HepG2 (cell line): ENCODE data around the gene CAPN7. TPM values are rescaled to one million over a fixed set of nuclear protein-coding genes. Genes with fewer than 3 reads are reported as not detected.

ENCODE experiments used
- PHF21A ChIP-seq: sonication (generic); formaldehyde crosslinking; IDR thresholded peaks from 2 replicates; pipeline ENCODE4 v1.5.0; 2020; ENCODE audit warnings: mild to moderate bottlenecking, missing genetic modification reagents
- ZNF333 ChIP-seq: sonication (generic); formaldehyde crosslinking; IDR thresholded peaks from 2 replicates; pipeline ENCODE4 v1.4.0; 2020; ENCODE audit warnings: mild to moderate bottlenecking, missing genetic modification reagents, borderline replicate concordance
- ZNF441 ChIP-seq: sonication (generic); formaldehyde crosslinking; IDR thresholded peaks from 2 replicates; pipeline ENCODE4 v1.7.0; 2021; ENCODE audit warnings: missing genetic modification reagents, borderline replicate concordance
- polyA plus RNA-seq, 8 experiments: library from polyadenylated mRNA; depleted of rRNA in 3 of 8; stranded (reverse) in 7 of 8; unstranded in 1 of 8; fragments of >200 nt; fragmentation: Illumina TruSeq in 4 of 8; extraction: Trizol in 4 of 8; gene quantifications; 2 replicates each; pipeline versions ENCODE4 v1.2.1 to v1.2.3, GENCODE V29; 2011 to 2016; ENCODE audit warnings: low read depth in 4 of 8, missing spikeins in 1 of 8, mixed read lengths in 1 of 8; ENCODE audit not compliant: insufficient read depth in 1 of 8
- total RNA-seq, 5 experiments: library from RNA; depleted of rRNA; stranded (reverse); fragments of >200 nt; fragmentation: Illumina TruSeq; extraction: Trizol; gene quantifications; 2 replicates each; pipeline ENCODE4 v1.2.3, GENCODE V29; 2016; ENCODE audit warnings: low read depth in 1 of 5
- TF ChIP-seq, protein P1 (sequence below): sonication (generic); formaldehyde crosslinking; IDR thresholded peaks from 2 replicates; pipeline ENCODE4 v1.4.0; 2020; ENCODE audit warnings: missing genetic modification reagents
- TF ChIP-seq, protein P2 (sequence below): sonication (generic); formaldehyde crosslinking; IDR thresholded peaks from 2 replicates; pipeline ENCODE4 v1.4.0; 2020; ENCODE audit warnings: missing genetic modification reagents, borderline replicate concordance
- TF ChIP-seq, protein P3 (sequence below): sonication (generic); formaldehyde crosslinking; IDR thresholded peaks from 2 replicates; pipeline ENCODE4 v1.4.0; 2020; ENCODE audit warnings: missing genetic modification reagents, low read depth, mild to moderate bottlenecking, borderline replicate concordance

The CAPN7 gene
- total and polyA plus RNA-seq, 2 of the 13 experiments (the other 11 are each of a cell fraction or from before 2014, with no cell fraction given) = 16.7 to 36.8 TPM

DNA sequence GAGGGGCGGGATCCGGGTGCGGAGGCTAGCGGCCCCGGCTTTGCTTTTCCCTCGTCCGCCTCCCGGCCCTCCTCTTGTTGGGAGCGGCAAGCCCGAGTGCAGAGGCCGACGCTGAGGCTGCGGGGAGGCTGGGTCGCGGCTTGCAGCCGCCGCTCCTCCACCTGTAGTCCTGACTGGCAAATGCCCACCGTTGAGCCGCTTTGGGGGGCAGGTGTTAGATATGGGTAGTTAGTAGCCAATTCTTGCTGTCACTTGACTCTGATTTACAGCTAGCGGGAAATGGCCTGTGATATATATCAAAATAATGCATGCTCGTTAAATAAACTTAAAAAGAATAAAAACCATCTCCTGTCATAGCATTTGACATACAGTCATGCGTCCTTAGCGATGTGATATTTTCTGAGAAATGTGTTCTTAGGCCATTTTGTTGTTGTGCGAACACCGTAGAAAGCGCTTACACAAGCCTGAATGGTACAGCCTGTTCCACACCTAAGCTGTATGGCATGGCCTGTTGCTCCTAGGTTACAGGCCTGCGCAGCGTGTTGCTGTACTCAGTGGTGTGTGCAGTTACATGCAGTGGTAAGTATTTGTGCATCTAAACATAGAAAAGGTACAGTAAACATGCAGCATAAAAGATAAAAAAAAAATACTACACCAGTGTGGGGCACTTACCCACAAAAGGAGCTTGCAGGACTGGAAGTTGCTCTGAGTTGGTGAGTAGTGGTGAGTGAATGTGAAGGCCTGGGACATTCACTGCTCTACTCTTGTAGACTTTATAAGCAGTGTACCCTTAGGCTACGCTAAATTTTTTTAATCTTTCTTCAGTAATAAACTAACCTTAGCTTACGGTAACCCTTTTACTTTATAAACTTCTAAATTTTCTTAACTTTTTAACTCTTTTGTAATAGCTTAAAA lies 873 bp downstream of the CAPN7 start (continued):
- TF ChIP-seq, protein P1, sequence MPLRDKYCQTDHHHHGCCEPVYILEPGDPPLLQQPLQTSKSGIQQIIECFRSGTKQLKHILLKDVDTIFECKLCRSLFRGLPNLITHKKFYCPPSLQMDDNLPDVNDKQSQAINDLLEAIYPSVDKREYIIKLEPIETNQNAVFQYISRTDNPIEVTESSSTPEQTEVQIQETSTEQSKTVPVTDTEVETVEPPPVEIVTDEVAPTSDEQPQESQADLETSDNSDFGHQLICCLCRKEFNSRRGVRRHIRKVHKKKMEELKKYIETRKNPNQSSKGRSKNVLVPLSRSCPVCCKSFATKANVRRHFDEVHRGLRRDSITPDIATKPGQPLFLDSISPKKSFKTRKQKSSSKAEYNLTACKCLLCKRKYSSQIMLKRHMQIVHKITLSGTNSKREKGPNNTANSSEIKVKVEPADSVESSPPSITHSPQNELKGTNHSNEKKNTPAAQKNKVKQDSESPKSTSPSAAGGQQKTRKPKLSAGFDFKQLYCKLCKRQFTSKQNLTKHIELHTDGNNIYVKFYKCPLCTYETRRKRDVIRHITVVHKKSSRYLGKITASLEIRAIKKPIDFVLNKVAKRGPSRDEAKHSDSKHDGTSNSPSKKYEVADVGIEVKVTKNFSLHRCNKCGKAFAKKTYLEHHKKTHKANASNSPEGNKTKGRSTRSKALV (CRISPR knock-in tag) = 0 out of 2 replicates have a peak, but pooled peaks have one; percentile 30
- TF ChIP-seq PHF21A (CRISPR knock-in tag) (no peak), ZNF333 (0 out of 2 replicates have a peak, but pooled peaks have one; percentile 22), ZNF441 (CRISPR knock-in tag) (no peak)
- TF ChIP-seq, protein P2, sequence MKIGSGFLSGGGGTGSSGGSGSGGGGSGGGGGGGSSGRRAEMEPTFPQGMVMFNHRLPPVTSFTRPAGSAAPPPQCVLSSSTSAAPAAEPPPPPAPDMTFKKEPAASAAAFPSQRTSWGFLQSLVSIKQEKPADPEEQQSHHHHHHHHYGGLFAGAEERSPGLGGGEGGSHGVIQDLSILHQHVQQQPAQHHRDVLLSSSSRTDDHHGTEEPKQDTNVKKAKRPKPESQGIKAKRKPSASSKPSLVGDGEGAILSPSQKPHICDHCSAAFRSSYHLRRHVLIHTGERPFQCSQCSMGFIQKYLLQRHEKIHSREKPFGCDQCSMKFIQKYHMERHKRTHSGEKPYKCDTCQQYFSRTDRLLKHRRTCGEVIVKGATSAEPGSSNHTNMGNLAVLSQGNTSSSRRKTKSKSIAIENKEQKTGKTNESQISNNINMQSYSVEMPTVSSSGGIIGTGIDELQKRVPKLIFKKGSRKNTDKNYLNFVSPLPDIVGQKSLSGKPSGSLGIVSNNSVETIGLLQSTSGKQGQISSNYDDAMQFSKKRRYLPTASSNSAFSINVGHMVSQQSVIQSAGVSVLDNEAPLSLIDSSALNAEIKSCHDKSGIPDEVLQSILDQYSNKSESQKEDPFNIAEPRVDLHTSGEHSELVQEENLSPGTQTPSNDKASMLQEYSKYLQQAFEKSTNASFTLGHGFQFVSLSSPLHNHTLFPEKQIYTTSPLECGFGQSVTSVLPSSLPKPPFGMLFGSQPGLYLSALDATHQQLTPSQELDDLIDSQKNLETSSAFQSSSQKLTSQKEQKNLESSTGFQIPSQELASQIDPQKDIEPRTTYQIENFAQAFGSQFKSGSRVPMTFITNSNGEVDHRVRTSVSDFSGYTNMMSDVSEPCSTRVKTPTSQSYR (CRISPR knock-in tag) = no peak
- TF ChIP-seq, protein P3, sequence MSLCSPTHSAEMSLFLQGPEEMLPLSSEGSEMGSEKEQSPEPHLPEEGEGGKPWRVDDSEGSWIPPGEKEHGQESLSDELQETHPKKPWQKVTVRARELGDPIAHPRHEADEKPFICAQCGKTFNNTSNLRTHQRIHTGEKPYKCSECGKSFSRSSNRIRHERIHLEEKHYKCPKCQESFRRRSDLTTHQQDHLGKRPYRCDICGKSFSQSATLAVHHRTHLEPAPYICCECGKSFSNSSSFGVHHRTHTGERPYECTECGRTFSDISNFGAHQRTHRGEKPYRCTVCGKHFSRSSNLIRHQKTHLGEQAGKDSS = no peak
